Naive thymus-derived CD8-positive, alpha-beta T cell (primary cell): ENCODE results near the gene PNPLA7. TPM values are rescaled to one million over a fixed set of nuclear protein-coding genes. Genes with fewer than 3 reads are reported as not detected.

Experiments
- ATAC-seq, 2 donors: fragments of 150-1000 bp; cut with Tn5 transposase in 1 of 2; sonication (Bioruptor Pico), chemical (Tn5 transposase) in 1 of 2; 1 replicate in 1 of 2; 2 replicates in 1 of 2; pipeline ENCODE4 v1.10.0; 2021; ENCODE audit warnings: mild to moderate bottlenecking in 2 of 2, moderate library complexity in 2 of 2
- POLR2A ChIA-PET: fragments of 350-600 bp; sonication (Branson Sonifier 250); formaldehyde crosslinking; loops from one replicate; lab custom pipeline; 2021; ENCODE audit warnings: antibody characterized with exemption; lab: Charles Lee
- DNase-seq, 10 donors: peaks; one replicate each; pipeline versions ENCODE4 v3.0.0 to v3.0.0-alpha.2; 2020 to 2022
- H3K27ac Mint-ChIP-seq, 10 donors: one replicate each; pipeline ENCODE4 v1.8.0; 2020 to 2022; ENCODE audit warnings: mild to moderate bottlenecking in 10 of 10, mixed read lengths in 10 of 10, moderate library complexity in 4 of 10, inconsistent platforms in 1 of 10
- H3K27me3 Mint-ChIP-seq, 5 donors: one replicate each; pipeline ENCODE4 v1.8.0; 2021 to 2022; ENCODE audit warnings: mixed read lengths in 5 of 5
- H3K36me3 Mint-ChIP-seq, 3 donors: one replicate each; pipeline ENCODE4 v1.8.0; 2020 to 2022; ENCODE audit warnings: mixed read lengths in 3 of 3, mild to moderate bottlenecking in 2 of 3, inconsistent platforms in 1 of 3
- H3K4me1 Mint-ChIP-seq, 4 donors: one replicate each; pipeline ENCODE4 v1.8.0; 2021 to 2022; ENCODE audit warnings: mixed read lengths in 4 of 4
- H3K4me3 Mint-ChIP-seq, 10 donors: one replicate each; pipeline ENCODE4 v1.8.0; 2020 to 2022; ENCODE audit warnings: mild to moderate bottlenecking in 10 of 10, mixed read lengths in 10 of 10, moderate library complexity in 6 of 10, inconsistent platforms in 1 of 10
- H3K9me3 Mint-ChIP-seq, 9 donors: one replicate each; pipeline ENCODE4 v1.8.0; 2020 to 2022; ENCODE audit warnings: mixed read lengths in 9 of 9, mild to moderate bottlenecking in 3 of 9, inconsistent platforms in 1 of 9, moderate library complexity in 1 of 9
- polyA plus RNA-seq, 3 donors: library from polyadenylated mRNA; unstranded; fragments of 300-500 nt; fragmentation: Illumina TruSeq; gene quantifications; one replicate each; pipeline ENCODE4 v1.2.3, GENCODE V29; 2021
- total RNA-seq, 8 experiments: library from RNA in 2 of 8; stranded (reverse) in 2 of 8; gene quantifications; one replicate each; pipeline ENCODE4 v1.2.3 and lab custom pipeline; 2021 to 2026

The PNPLA7 gene
- total and polyA plus RNA-seq, 5 experiments from 2014 or later: 1.2 to 15.7 (median 2.3) TPM

GRCh38 chr9:137583957-137584356, 33.8 kb upstream of the PNPLA7 start:
- Mint-ChIP-seq H3K36me3 (peaks cover 0 to 31% (median 3%) of the 10 kb centered on the region in 3 donors), H3K27ac (no peak overlapping the region), H3K27me3 (no peaks in the 10 kb centered on the region), H3K9me3 (no peaks in the 10 kb centered on the region), H3K4me3 (no peak overlapping the region), H3K4me1 (peaks cover 4 to 17% (median 9%) of the 10 kb centered on the region in 4 donors)
- no peak for DNase-seq
- POLR2A ChIA-PET: interaction anchor here (1.4 kb wide), 1 partner anchor 32 kb away, joined by 3 read pairs; the partner anchor contains the start of gene MRPL41
- no peak for ATAC-seq

DNA sequence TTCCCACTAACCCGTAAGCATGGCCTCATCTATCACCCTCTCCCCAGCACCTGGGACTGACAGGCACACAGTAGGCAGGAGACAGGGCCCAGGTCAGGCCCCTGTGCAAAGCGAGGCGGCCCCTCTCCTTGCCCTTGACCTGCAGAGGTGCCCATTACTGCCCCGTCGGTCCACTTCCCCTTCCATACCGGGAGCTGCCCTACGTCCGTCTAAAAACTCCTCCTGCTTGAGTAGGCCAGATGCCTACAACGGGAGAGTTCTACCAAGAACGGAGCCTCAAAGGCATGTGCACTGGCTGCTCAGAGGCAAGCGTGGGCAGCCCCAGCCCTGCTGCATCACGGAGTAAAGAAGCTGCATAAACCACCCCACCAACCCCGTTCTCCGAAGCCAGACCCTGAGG, 33.1 kb upstream of the PNPLA7 start:
- DNase-seq (no peak), ATAC-seq (no peak)
- Mint-ChIP-seq H3K4me3 (peak overlapping the region in 1 of 10 donors; percentile 22), H3K36me3 (peaks cover 0 to 31% (median 3%) of the 10 kb centered on the region in 3 donors), H3K9me3 (no peaks in the 10 kb centered on the region), H3K27me3 (no peaks in the 10 kb centered on the region), H3K4me1 (peaks cover 4 to 12% (median 9%) of the 10 kb centered on the region in 4 donors), H3K27ac (peak overlapping the region in 1 of 10 donors; percentile 62)
- POLR2A ChIA-PET: no interaction called here

DNA sequence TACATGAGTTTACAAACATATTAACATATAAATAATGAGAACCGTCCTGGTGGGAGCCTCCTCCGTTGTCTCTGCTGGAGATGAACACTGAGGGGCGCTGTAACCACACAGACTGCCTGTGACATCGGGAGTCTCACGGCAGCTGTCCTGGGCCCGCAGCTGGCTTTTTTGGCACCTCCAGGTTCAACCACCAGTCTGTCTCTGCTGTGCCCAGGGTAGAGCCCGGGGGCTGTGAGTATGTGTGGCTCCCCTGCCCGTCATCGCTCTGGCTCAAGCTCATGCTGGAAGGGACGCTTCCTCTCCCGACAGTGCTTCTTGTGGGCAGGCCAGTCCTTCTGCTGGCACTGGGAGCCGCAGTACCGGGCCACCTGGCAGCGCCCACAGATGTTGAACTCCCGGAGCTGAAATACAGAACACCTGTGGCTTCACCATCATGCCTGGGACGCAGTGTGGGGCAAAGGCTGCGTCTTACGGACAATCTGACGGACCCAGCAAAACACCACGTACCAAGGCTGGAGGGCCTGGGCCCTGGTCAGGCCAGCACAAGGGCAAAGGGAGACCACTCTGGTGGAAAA, 32.2 kb upstream of the PNPLA7 start:
- H3K27me3 Mint-ChIP-seq: no peaks in the 10 kb centered on the region
- H3K4me1 Mint-ChIP-seq: peaks cover 7 to 13% (median 9%) of the 10 kb centered on the region in 4 donors
- ATAC-seq (no peak), DNase-seq (no peak)
- no peaks in the 10 kb centered on the region for H3K9me3 Mint-ChIP-seq
- POLR2A ChIA-PET: interaction anchor here (1.2 kb wide), 1 partner anchor 23 kb away, joined by 3 read pairs; the partner anchor contains the start of gene ARRDC1
- no peak overlapping the region for H3K4me3 Mint-ChIP-seq
- peak overlapping the region in 1 of 10 donors; percentile 32 for H3K27ac Mint-ChIP-seq
- peaks cover 0 to 23% (median 3%) of the 10 kb centered on the region in 3 donors for H3K36me3 Mint-ChIP-seq

- Mint-ChIP-seq H3K27me3 (no peaks in the 10 kb centered on the region), H3K9me3 (no peaks in the 10 kb centered on the region), H3K4me3 (peak overlapping the region in 1 of 10 donors; percentile 8), H3K36me3 (peaks cover 0 to 18% (median 3%) of the 10 kb centered on the region in 3 donors), H3K4me1 (peaks cover 12 to 20% (median 15%) of the 10 kb centered on the region in 4 donors), H3K27ac (peak overlapping the region in 1 of 10 donors; percentile 59)
- POLR2A ChIA-PET: interaction anchor here (1.2 to 1.7 kb wide), 2 partner anchors 24 to 26 kb away, joined by 3 to 4 read pairs; partner anchors contain the start of gene ARRDC1
- no peak for ATAC-seq
- DNase-seq: no peak
These were observed 31.4 kb upstream of the PNPLA7 start for GRCh38 chr9:137581361-137582285.

- Mint-ChIP-seq H3K27me3 (no peaks in the 10 kb centered on the region), H3K9me3 (no peaks in the 10 kb centered on the region), H3K27ac (no peak overlapping the region), H3K4me3 (no peak overlapping the region), H3K4me1 (peaks cover 11 to 27% (median 21%) of the 10 kb centered on the region in 4 donors), H3K36me3 (peaks cover 0 to 13% (median 1%) of the 10 kb centered on the region in 3 donors)
- no peak for ATAC-seq
- DNase-seq: no peak
- POLR2A ChIA-PET: interaction anchor here (1.2 to 1.7 kb wide), 2 partner anchors 24 to 26 kb away, joined by 3 to 4 read pairs; partner anchors contain the start of gene ARRDC1
These were observed 30.7 kb upstream of the PNPLA7 start for GRCh38 chr9:137580954-137581322.

GRCh38 chr9:137580209-137580953, 30.2 kb upstream of the PNPLA7 start:
- H3K27ac Mint-ChIP-seq: peak overlapping the region in 1 of 10 donors; percentile 66
- DNase-seq (no peak), ATAC-seq (no peak)
- peak overlapping the region in 1 of 10 donors; percentile 28 for H3K4me3 Mint-ChIP-seq
- peaks cover 15 to 33% (median 27%) of the 10 kb centered on the region in 4 donors for H3K4me1 Mint-ChIP-seq
- H3K9me3 Mint-ChIP-seq: no peaks in the 10 kb centered on the region
- POLR2A ChIA-PET: interaction anchor here (0.8 to 2.9 kb wide), 5 partner anchors 8 to 326 kb away, joined by 3 to 12 read pairs (median 4); partner anchors contain the start of gene MRPL41
- peaks cover 0 to 18% (median 5%) of the 10 kb centered on the region in 3 donors for H3K36me3 Mint-ChIP-seq
- H3K27me3 Mint-ChIP-seq: no peaks in the 10 kb centered on the region

DNA sequence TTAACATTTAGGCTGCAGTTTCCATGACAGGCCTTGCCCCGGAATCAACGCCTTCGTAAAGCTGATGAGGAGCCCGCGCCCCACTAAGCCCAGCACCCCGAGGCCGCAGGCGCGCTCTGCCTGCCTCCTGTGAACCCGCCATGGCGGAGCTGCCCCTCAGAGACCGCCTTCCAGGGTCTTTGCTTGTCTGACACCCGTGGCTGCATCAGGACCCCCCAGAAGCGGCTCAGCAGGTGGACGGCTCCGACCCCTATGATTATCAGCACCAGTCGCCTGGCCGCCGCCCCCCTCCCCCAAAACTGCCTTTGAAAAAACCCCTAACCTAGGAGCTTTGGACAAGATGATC, 29.0 kb upstream of the PNPLA7 start:
- POLR2A ChIA-PET: interaction anchor here (0.7 to 2.9 kb wide), 7 partner anchors 9 to 156 kb away, joined by 3 to 12 read pairs (median 4); partner anchors contain the start of genes EHMT1, EXD3, MRPL41 and NOXA1
- H3K4me3 Mint-ChIP-seq: peak overlapping the region; percentile 68 to 88 (median 80)
- no peak for ATAC-seq

DNA sequence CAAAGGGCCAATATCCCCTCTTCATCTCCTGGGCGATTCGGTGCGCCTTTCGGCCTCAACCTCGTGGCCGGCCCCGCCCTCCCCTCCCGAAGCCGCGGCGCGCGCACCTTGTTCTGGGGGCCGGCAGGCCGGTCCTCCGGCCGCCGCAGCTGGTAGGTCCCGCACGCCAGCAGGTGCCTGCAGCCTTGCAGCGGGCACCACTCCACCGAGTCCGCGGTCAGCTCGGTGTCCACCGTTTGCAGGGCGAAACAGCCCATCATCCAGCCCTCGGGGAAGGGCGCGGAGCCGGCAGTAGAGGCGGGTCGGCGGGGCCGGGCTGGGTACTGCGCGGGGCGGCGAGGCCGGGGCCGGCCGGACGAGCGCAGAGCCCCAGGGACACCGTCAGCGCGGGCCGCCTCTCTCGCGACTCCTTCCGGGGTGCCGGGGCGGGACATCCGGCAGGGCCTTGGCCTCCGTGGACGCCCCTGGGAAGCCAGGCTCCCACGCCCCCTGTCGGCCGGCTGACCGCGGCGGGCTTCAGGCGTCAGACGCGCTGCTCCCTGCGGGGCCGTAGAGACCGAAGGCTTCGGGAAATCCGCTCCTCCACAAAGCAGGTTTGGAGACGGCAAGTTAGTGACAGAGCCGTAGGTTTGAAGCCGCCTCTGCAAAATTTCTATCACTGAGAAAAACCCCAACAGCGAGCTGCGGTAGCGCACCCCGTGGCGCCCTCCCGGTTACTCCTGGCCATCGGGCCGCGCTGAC, 28.5 kb upstream of the PNPLA7 start, which contains the start of gene DPH7:
Gene DPH7, minus strand, starts transcription at position 408 of the 741 bp plus-strand sequence. Its CDS starts 148 bp downstream, at position 260.
- no peaks in the 10 kb centered on the region for H3K9me3 Mint-ChIP-seq
- DNase-seq (peak; percentile 85 to 99 (median 92)), ATAC-seq (peak; percentile 98 to 99)
- peaks cover 20 to 39% (median 33%) of the 10 kb centered on the region in 4 donors for H3K4me1 Mint-ChIP-seq
- H3K4me3 Mint-ChIP-seq: peak within 1 kb of the TSS; percentile 72 to 88 (median 82)
- no peaks in the 10 kb centered on the region for H3K27me3 Mint-ChIP-seq
- POLR2A ChIA-PET: interaction anchor here (1.1 to 2.9 kb wide), 5 partner anchors 10 to 40 kb away, joined by 3 to 12 read pairs (median 4); partner anchors contain the start of genes EHMT1, MRPL41 and ZMYND19
- H3K36me3 Mint-ChIP-seq: peaks cover 0 to 35% (median 12%) of the 10 kb centered on the region in 3 donors
- H3K27ac Mint-ChIP-seq: peak within 1 kb of the TSS in 9 of 10 donors; percentile 13 to 87 (median 80)

More for the DNA sequence above, 29.0 kb upstream of the PNPLA7 start:
- H3K9me3 Mint-ChIP-seq: no peaks in the 10 kb centered on the region
- H3K27me3 Mint-ChIP-seq: no peaks in the 10 kb centered on the region
- H3K27ac Mint-ChIP-seq: peak overlapping the region in 6 of 10 donors; percentile 51 to 86 (median 80)
- peaks cover 20 to 39% (median 33%) of the 10 kb centered on the region in 4 donors for H3K4me1 Mint-ChIP-seq
- peak in 1 of 10 donors; percentile 14 for DNase-seq
- H3K36me3 Mint-ChIP-seq: peaks cover 0 to 29% (median 12%) of the 10 kb centered on the region in 3 donors

DNA sequence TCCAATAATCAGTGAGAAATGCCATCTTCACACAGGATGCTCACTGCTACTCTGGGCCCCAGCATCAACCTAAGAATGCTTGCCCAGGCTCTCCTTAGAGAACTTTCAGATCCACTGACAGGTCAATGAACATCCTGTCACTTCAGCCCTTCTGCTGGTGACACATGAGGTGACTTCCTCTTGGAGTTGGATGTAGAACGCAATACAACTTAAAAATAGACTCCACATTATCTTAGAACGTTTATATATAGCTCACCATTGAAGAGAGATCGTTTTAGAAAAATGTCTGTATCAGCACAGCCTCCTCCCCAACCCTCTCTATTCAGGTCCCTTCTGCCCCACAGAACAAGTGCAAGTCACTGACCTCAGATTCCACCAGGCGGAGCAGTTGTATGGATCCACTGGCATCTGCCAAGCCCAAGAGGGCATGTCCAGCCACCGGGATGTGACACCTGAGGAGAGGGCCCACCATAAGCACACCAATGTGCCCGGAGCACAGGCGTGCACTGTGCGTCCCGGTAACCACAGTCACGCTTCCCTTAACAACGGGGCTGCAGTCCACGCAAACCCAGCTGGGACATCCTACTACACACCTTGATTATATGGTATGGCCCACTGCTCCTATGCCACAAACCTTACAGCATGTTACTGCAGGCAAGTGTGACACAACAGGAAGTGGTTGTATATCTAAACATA, 25.7 kb upstream of the PNPLA7 start:
- ATAC-seq (no peak), DNase-seq (no peak)
- Mint-ChIP-seq H3K27ac (peak overlapping the region in 3 of 10 donors; percentile 8 to 36 (median 18)), H3K4me3 (peak overlapping the region in 8 of 10 donors; percentile 9 to 72 (median 52)), H3K9me3 (no peaks in the 10 kb centered on the region), H3K27me3 (no peaks in the 10 kb centered on the region), H3K4me1 (peaks cover 19 to 44% (median 35%) of the 10 kb centered on the region in 4 donors), H3K36me3 (peaks cover 0 to 42% (median 23%) of the 10 kb centered on the region in 3 donors)
- POLR2A ChIA-PET: no interaction called here

GRCh38 chr9:137575364-137575715, 25.1 kb upstream of the PNPLA7 start:
- DNase-seq (no peak), ATAC-seq (no peak)
- peak overlapping the region in 1 of 10 donors; percentile 51 for H3K4me3 Mint-ChIP-seq
- H3K9me3 Mint-ChIP-seq: no peaks in the 10 kb centered on the region
- H3K36me3 Mint-ChIP-seq: peaks cover 0 to 46% (median 24%) of the 10 kb centered on the region in 3 donors
- H3K27me3 Mint-ChIP-seq: no peaks in the 10 kb centered on the region
- H3K4me1 Mint-ChIP-seq: peaks cover 24 to 50% (median 39%) of the 10 kb centered on the region in 4 donors
- POLR2A ChIA-PET: no interaction called here
- H3K27ac Mint-ChIP-seq: peak overlapping the region in 2 of 10 donors; percentile 8 to 50
